Measurements from ENCODE around the gene FKBP3. TPM values are rescaled to one million over a fixed set of nuclear protein-coding genes. Genes with fewer than 3 reads are reported as not detected.

The FKBP3 gene
- total RNA-seq, 1 experiment from 2014 or later = 118 TPM

DNA sequence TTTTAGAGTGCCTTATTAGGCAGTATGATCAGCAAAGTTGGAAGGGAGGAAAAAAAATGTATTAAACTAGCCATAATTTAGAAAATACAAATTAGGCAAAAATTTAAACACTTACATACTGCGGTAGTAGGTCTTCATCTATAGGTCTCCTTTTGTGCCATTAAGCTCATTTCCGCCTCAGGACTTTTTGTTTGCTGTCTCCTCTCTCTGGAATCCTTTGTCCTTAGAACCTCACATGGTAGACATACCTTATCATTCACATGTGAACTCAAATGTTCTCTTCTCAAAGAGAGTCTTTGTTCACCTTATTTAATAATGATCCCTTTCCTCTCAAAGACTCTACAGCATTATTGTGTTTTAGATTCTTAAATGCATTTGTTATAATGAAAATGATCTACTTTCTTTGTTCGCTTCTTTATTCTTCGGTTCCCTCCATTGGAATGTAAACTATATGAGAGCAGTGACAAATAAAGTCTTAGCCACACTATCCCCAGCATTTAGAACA lies 16.2 kb upstream of the FKBP3 start:
- Mint-ChIP-seq H3K27ac (peak overlapping the region; percentile 89), H3K4me1 (peaks cover 8% of the 10 kb centered on the region), H3K36me3 (peaks cover 6% of the 10 kb centered on the region), H3K4me3 (no peak overlapping the region), H3K27me3 (ENCODE audit: low read depth) (no peaks in the 10 kb centered on the region), H3K9me3 (no peaks in the 10 kb centered on the region)
- POLR2A ChIA-PET = no interaction called here
- CTCF ChIA-PET = no interaction called here
- no peak for TF ChIP-seq SP1 (CRISPR knock-in tag; conservative IDR thresholded peaks at IDR 0.05)
- no peak for TF ChIP-seq MYBL2 (CRISPR knock-in tag; IDR thresholded peaks at IDR 0.05)
- TF ChIP-seq, protein P1, sequence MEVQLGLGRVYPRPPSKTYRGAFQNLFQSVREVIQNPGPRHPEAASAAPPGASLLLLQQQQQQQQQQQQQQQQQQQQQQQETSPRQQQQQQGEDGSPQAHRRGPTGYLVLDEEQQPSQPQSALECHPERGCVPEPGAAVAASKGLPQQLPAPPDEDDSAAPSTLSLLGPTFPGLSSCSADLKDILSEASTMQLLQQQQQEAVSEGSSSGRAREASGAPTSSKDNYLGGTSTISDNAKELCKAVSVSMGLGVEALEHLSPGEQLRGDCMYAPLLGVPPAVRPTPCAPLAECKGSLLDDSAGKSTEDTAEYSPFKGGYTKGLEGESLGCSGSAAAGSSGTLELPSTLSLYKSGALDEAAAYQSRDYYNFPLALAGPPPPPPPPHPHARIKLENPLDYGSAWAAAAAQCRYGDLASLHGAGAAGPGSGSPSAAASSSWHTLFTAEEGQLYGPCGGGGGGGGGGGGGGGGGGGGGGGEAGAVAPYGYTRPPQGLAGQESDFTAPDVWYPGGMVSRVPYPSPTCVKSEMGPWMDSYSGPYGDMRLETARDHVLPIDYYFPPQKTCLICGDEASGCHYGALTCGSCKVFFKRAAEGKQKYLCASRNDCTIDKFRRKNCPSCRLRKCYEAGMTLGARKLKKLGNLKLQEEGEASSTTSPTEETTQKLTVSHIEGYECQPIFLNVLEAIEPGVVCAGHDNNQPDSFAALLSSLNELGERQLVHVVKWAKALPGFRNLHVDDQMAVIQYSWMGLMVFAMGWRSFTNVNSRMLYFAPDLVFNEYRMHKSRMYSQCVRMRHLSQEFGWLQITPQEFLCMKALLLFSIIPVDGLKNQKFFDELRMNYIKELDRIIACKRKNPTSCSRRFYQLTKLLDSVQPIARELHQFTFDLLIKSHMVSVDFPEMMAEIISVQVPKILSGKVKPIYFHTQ (CRISPR knock-in tag; IDR thresholded peaks at IDR 0.05) = no peak
- TF ChIP-seq, protein P2, sequence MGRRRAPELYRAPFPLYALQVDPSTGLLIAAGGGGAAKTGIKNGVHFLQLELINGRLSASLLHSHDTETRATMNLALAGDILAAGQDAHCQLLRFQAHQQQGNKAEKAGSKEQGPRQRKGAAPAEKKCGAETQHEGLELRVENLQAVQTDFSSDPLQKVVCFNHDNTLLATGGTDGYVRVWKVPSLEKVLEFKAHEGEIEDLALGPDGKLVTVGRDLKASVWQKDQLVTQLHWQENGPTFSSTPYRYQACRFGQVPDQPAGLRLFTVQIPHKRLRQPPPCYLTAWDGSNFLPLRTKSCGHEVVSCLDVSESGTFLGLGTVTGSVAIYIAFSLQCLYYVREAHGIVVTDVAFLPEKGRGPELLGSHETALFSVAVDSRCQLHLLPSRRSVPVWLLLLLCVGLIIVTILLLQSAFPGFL (CRISPR knock-in tag; IDR thresholded peaks at IDR 0.05; ENCODE audit: borderline replicate concordance) = no peak
- TF ChIP-seq, protein P3, sequence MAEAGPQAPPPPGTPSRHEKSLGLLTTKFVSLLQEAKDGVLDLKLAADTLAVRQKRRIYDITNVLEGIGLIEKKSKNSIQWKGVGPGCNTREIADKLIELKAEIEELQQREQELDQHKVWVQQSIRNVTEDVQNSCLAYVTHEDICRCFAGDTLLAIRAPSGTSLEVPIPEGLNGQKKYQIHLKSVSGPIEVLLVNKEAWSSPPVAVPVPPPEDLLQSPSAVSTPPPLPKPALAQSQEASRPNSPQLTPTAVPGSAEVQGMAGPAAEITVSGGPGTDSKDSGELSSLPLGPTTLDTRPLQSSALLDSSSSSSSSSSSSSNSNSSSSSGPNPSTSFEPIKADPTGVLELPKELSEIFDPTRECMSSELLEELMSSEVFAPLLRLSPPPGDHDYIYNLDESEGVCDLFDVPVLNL (CRISPR knock-in tag; IDR thresholded peaks at IDR 0.05; ENCODE audit: borderline replicate concordance, low read depth) = no peak
- no peak for TF ChIP-seq NR2C2 (CRISPR knock-in tag; IDR thresholded peaks at IDR 0.05)
- TF ChIP-seq, protein P4, sequence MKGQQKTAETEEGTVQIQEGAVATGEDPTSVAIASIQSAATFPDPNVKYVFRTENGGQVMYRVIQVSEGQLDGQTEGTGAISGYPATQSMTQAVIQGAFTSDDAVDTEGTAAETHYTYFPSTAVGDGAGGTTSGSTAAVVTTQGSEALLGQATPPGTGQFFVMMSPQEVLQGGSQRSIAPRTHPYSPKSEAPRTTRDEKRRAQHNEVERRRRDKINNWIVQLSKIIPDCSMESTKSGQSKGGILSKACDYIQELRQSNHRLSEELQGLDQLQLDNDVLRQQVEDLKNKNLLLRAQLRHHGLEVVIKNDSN (CRISPR knock-in tag; IDR thresholded peaks at IDR 0.05) = no peak
- TF ChIP-seq ZNF317 (CRISPR knock-in tag; IDR thresholded peaks at IDR 0.05; ENCODE audit: borderline replicate concordance, low read depth) = no peak
- TF ChIP-seq TEAD4 (CRISPR knock-in tag; IDR thresholded peaks at IDR 0.05) = no peak
- no peak for TF ChIP-seq MXD4 (CRISPR knock-in tag; IDR thresholded peaks at IDR 0.05; ENCODE audit: borderline replicate concordance)
- TF ChIP-seq PRRX2 (CRISPR knock-in tag; IDR thresholded peaks at IDR 0.05) = no peak
- TF ChIP-seq JUN (CRISPR knock-in tag; IDR thresholded peaks at IDR 0.05) = no peak
- TF ChIP-seq, protein P5, sequence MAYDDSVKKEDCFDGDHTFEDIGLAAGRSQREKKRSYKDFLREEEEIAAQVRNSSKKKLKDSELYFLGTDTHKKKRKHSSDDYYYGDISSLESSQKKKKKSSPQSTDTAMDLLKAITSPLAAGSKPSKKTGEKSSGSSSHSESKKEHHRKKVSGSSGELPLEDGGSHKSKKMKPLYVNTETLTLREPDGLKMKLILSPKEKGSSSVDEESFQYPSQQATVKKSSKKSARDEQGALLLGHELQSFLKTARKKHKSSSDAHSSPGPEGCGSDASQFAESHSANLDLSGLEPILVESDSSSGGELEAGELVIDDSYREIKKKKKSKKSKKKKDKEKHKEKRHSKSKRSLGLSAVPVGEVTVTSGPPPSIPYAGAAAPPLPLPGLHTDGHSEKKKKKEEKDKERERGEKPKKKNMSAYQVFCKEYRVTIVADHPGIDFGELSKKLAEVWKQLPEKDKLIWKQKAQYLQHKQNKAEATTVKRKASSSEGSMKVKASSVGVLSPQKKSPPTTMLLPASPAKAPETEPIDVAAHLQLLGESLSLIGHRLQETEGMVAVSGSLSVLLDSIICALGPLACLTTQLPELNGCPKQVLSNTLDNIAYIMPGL (CRISPR knock-in tag; IDR thresholded peaks at IDR 0.05) = no peak
- DNase-seq (ENCODE audit: low spot score) (no peak), ATAC-seq (no peak)

DNA sequence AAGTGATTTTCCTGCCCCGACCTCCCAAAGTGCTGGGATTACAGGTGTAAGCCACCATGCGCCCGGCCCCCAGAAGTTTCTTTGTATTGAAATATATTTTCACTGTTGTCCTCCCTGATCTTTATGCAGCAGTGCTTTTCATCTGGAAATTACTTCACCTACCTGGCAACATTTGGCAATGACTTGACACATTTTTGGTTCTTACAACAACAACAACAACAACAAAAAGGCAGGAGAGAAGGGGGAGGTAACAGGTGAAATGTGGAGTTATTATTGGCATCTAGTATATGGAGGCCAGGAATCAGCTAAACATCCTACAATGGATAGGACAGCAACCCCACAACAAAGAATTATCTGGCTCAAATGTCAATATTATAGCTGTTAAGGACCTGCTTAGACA lies 15.3 kb upstream of the FKBP3 start:
- Mint-ChIP-seq H3K9me3 (no peaks in the 10 kb centered on the region), H3K4me3 (no peak overlapping the region), H3K27ac (peak overlapping the region; percentile 11; the same call in 1 of the 2 replicates), H3K27me3 (ENCODE audit: low read depth) (no peaks in the 10 kb centered on the region), H3K4me1 (peaks cover 8% of the 10 kb centered on the region), H3K36me3 (peaks cover 15% of the 10 kb centered on the region)
- DNase-seq (ENCODE audit: low spot score) (no peak), ATAC-seq (no peak)
- POLR2A ChIA-PET = no interaction called here
- CTCF ChIA-PET = no interaction called here
- TF ChIP-seq, protein P6, sequence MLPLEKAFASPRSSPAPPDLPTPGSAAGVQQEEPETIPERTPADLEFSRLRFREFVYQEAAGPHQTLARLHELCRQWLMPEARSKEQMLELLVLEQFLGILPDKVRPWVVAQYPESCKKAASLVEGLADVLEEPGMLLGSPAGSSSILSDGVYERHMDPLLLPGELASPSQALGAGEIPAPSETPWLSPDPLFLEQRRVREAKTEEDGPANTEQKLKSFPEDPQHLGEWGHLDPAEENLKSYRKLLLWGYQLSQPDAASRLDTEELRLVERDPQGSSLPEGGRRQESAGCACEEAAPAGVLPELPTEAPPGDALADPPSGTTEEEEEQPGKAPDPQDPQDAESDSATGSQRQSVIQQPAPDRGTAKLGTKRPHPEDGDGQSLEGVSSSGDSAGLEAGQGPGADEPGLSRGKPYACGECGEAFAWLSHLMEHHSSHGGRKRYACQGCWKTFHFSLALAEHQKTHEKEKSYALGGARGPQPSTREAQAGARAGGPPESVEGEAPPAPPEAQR (CRISPR knock-in tag; IDR thresholded peaks at IDR 0.05) = no peak
- no peak for TF ChIP-seq NFE2L1 (CRISPR knock-in tag; IDR thresholded peaks at IDR 0.05)
- TF ChIP-seq, protein P7, sequence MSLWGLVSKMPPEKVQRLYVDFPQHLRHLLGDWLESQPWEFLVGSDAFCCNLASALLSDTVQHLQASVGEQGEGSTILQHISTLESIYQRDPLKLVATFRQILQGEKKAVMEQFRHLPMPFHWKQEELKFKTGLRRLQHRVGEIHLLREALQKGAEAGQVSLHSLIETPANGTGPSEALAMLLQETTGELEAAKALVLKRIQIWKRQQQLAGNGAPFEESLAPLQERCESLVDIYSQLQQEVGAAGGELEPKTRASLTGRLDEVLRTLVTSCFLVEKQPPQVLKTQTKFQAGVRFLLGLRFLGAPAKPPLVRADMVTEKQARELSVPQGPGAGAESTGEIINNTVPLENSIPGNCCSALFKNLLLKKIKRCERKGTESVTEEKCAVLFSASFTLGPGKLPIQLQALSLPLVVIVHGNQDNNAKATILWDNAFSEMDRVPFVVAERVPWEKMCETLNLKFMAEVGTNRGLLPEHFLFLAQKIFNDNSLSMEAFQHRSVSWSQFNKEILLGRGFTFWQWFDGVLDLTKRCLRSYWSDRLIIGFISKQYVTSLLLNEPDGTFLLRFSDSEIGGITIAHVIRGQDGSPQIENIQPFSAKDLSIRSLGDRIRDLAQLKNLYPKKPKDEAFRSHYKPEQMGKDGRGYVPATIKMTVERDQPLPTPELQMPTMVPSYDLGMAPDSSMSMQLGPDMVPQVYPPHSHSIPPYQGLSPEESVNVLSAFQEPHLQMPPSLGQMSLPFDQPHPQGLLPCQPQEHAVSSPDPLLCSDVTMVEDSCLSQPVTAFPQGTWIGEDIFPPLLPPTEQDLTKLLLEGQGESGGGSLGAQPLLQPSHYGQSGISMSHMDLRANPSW (CRISPR knock-in tag; conservative IDR thresholded peaks at IDR 0.05; ENCODE audit: low read depth) = no peak
- TF ChIP-seq, protein P8, sequence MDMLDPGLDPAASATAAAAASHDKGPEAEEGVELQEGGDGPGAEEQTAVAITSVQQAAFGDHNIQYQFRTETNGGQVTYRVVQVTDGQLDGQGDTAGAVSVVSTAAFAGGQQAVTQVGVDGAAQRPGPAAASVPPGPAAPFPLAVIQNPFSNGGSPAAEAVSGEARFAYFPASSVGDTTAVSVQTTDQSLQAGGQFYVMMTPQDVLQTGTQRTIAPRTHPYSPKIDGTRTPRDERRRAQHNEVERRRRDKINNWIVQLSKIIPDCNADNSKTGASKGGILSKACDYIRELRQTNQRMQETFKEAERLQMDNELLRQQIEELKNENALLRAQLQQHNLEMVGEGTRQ (CRISPR knock-in tag; IDR thresholded peaks at IDR 0.05) = no peak
- TF ChIP-seq ZBTB21 (CRISPR knock-in tag; IDR thresholded peaks at IDR 0.05; ENCODE audit: borderline replicate concordance) = no peak
- no peak for TF ChIP-seq ESRRA (CRISPR knock-in tag; IDR thresholded peaks at IDR 0.05; ENCODE audit: borderline replicate concordance)
- TF ChIP-seq ZNF416 (CRISPR knock-in tag; IDR thresholded peaks at IDR 0.05) = no peak
